Urinary bladder (tissue), 4 donors: ENCODE measurements around the gene NAXD. TPM values are rescaled to one million over a fixed set of nuclear protein-coding genes. Genes with fewer than 3 reads are reported as not detected.
"Not testable (repeated sequence)": the region's sequence is repeated elsewhere in the genome, so short reads cannot be mapped to it uniquely, and the experiment has no call there.

Source experiments
- DNase-seq: peaks from one replicate; pipeline ENCODE4 v3.0.0-alpha.2; 2015; ENCODE audit errors: extremely low spot score
- H3K27ac ChIP-seq: one replicate; pipeline ENCODE4 v1.5.1; 2013; ENCODE audit warnings: low read depth, mild to moderate bottlenecking, moderate library complexity
- H3K36me3 ChIP-seq: one replicate; pipeline ENCODE4 v1.6.1; 2013; ENCODE audit warnings: mild to moderate bottlenecking, moderate library complexity; ENCODE audit not compliant: insufficient read depth
- H3K4me1 ChIP-seq: one replicate; pipeline ENCODE4 v1.6.1; 2013; ENCODE audit warnings: mild to moderate bottlenecking, moderate library complexity; ENCODE audit not compliant: insufficient read depth
- H3K4me3 ChIP-seq: one replicate; pipeline ENCODE4 v1.5.1; 2013; ENCODE audit warnings: low read depth, low read length
- WGBS: extraction: QIAGEN DNeasy Blood & Tissue Kit; methylation state at CpG from one replicate; pipeline ENCODE4 v1.1.7; 2013; 5-methylcytosine and 5-hydroxymethylcytosine counted together
- polyA plus RNA-seq: library from polyadenylated mRNA; stranded (reverse); fragments of 200-250 nt; gene quantifications from one replicate; pipeline ENCODE4 v1.2.3, GENCODE V29; 2013
- total RNA-seq: library from RNA; depleted of rRNA; stranded (reverse); fragments of >200 nt; gene quantifications from one replicate; pipeline ENCODE4 v1.2.3, GENCODE V29; 2014
- donor health status: healthy with polysubstance abuse.
- donor health status: healthy.

NAXD gene
- total and polyA plus RNA-seq, 2 donors: 19.9 to 40.2 TPM

DNA sequence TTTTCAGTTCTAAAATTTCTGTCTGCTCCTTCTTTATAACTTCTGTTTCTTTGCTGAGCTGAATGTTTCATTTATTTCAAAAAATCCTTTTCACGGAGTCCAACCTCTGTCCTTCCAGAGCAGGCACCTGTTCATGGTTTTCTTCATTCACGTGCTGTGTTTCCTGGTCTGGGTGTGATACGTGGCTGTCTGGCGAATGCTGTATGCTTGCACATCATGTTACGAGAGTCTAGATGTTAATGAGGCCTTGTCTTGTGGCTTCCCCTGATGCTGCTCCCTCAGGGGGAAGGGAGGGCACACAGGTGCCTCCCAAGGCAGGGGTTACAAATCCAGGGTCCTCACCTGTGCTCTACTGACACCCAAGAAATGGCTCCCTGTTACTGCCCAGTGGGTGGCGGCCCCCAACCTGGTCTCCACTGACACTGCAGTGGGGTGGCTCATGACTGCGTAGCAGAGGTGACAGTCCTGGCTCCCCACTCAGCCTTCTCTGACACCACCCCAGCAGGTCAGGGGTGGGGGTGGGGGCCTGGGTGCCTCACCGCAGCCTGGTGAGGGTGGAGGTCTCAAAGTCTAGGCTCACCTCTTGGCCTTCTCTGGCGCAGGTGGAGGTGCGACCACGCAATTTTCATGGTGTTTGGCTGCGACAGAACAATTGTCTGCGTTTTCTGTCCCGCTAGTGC lies 33.7 kb upstream of the NAXD start:
- Histone ChIP-seq H3K4me3 (no peak overlapping the region), H3K4me1 (no peaks in the 10 kb centered on the region), H3K36me3 (no peaks in the 10 kb centered on the region), H3K27ac (no peak overlapping the region)
- no peak for DNase-seq
- WGBS: 89% methylated on average over 14 of the region's 14 CpGs

DNA sequence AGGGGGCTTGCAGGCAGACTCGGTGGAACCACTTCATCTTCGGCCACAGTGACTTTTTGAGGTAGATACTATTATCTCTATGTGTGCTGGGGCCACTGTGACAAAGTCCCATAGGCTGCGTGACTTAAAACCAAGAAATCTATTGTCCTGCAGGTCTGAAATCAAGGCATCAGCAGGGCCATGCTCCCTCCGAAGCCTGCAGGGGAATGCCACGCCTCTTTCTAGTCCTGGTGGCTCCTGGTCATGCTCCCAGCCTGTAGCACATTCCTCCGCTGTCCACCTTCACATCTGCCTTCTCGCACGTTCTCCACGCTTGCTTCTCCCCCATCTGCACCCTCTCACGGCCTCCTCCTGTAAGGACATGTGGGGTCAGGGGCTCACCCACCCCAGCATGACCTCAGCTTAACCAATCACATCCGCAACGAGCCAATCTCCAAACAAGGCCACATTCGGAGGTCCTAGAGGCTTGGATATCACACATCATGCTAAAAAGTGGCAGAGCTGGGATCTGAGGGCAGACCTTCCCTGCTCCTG lies 32.9 kb upstream of the NAXD start:
- no peak overlapping the region for H3K27ac ChIP-seq
- H3K36me3 ChIP-seq: no peaks in the 10 kb centered on the region
- no peaks in the 10 kb centered on the region for H3K4me1 ChIP-seq
- no peak for DNase-seq
- no peak overlapping the region for H3K4me3 ChIP-seq
- 89% methylated on average over 13 of the region's 13 CpGs for WGBS

DNA sequence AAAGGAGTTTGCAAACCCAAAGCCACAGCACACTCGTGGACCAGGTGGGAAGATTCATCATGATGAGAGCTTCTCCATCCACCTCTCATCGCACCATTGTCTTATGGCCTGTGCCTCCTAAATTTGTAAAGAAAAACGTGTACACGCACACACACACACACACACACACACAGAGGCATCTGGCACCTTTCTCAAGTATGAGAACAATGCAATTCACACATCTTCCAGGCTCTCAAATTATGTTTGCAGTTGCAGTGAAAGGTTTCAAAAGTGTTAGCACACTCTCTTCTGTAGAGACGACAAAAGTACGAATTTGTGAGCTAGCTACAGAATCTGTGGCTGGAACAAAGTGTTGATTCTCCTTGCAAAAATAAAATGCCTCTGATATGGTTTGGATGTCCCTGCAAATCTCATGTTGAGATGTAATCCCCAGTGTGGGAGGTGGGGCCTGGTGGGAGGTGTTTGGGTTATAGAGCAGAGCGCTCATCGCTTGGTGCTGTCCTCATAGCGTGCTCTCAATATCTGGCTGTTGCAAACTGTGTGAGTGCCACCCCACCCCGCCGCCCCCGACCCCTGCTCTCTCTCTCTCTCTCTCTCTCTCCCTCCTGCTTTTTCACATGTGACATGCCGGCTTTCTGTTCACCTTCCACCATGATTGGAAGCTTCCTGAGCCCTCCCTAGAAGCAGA lies 32.0 kb upstream of the NAXD start:
- Histone ChIP-seq H3K36me3 (no peaks in the 10 kb centered on the region), H3K27ac (no peak overlapping the region), H3K4me1 (no peaks in the 10 kb centered on the region), H3K4me3 (no peak overlapping the region)
- WGBS: 83% methylated on average over 13 of the region's 13 CpGs
- no peak for DNase-seq

DNA sequence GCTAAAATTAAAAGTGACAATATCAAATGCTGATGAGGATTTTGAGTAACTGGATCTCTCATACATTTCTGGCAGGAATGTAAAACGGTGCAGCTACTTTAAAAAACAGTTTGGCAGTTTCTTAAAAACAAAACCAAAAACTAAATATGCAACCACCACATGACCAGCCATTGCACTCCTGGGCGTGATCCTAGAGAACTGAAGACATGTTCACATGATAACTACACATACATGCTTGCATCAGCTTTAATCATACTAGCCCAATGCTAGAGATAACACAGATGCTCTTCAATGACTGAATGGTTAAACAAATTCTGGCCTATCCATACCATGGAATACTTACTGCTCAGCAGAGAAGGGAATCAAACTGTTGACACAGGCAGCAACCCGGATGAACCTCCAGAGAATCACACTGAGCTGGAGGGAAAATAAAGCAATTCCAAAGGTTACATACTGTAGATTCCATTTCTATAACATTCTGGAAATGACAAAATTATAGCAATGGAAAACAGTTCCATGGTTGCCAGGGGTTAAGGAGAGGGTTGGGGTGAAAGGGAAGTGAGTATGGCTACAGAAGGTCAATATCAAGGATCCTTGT lies 25.5 kb upstream of the NAXD start:
- 64% methylated on average over 3 of the region's 3 CpGs for WGBS
- Histone ChIP-seq H3K4me3 (no peak overlapping the region), H3K4me1 (no peaks in the 10 kb centered on the region), H3K27ac (no peak overlapping the region), H3K36me3 (no peaks in the 10 kb centered on the region)
- no peak for DNase-seq

DNA sequence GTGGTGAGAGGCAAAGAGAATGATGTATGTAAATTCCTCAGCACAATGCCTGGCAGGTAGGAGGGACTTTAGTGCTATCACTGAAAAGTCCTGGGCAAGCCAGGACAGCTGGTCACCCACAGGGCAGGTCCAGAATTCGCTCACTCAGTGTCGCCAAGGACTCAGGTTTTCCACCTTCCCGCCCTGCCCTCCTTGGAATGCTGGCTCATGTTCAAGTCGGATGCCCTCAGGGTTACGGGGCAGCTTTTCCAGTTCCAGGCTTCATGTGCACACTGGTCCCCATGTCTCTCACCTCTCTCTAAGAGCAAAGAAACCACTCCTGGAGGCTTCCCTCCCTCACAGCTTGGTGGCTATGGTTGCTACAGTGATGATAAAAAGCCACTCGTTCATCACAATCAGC lies 24.8 kb upstream of the NAXD start:
- no peak for DNase-seq
- WGBS: 77% methylated on average over 6 of the region's 6 CpGs

DNA sequence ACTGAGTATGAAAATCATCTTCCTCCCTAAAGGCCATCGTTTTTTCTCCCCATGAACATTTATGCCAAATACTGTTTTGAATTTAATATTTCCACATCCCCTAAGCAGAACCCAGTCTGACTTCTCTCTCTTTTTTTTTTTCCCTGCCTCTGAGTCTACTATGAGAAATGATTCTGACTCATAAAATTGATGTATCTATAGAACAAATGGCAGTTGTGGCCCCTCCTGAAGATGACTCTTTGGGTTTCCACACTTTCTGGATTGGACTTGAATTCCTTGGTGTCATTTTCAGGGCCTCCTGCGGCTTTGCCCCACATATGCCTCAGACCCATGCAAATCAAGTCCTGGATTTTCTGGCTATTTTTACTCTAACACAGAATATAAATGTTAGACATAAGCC lies 22.7 kb upstream of the NAXD start:
- WGBS: 80% methylated on average over 2 of the region's 2 CpGs
- DNase-seq: no peak
- H3K27ac ChIP-seq: no peak overlapping the region
- no peak overlapping the region for H3K4me3 ChIP-seq
- H3K4me1 ChIP-seq: no peaks in the 10 kb centered on the region
- no peaks in the 10 kb centered on the region for H3K36me3 ChIP-seq

More for the DNA sequence above, 24.8 kb upstream of the NAXD start:
- Histone ChIP-seq H3K27ac (no peak overlapping the region), H3K4me1 (no peaks in the 10 kb centered on the region), H3K36me3 (no peaks in the 10 kb centered on the region), H3K4me3 (no peak overlapping the region)

DNA sequence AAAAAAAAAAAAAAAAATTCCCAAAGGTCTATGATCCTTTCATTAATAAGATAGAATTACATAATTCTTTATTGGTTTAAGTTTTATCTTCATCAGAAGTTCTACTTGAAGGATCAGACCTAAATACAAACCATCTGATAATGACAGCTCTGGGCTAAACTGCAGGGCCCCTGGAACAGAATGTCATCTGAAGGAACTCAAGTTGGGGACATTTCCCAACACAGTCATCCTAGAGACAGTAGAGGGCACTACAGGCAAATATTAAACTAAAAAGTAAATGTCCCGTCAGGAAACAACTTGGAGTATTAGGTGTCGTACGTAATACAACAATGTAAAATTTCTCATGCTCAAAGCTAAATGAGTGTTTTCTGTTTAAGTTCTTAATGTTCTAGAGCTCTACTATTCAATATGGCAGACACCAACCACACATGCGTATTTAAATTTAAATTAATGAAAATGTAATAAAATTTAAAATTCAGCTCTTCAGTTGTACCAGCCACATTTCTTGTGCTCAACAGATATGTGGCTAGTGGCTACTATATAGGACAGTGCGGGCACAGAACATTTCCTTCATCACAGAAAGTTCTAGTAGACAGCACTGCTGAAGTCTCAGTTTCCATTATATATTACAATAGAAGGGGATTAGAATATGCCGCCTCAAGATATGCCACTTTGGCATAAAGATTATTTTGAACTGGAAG lies 21.8 kb upstream of the NAXD start:
- H3K4me3 ChIP-seq: no peak overlapping the region
- DNase-seq: no peak
- WGBS: 45% methylated on average over 6 of the region's 6 CpGs
- H3K27ac ChIP-seq: no peak overlapping the region
- no peaks in the 10 kb centered on the region for H3K36me3 ChIP-seq
- no peaks in the 10 kb centered on the region for H3K4me1 ChIP-seq

DNA sequence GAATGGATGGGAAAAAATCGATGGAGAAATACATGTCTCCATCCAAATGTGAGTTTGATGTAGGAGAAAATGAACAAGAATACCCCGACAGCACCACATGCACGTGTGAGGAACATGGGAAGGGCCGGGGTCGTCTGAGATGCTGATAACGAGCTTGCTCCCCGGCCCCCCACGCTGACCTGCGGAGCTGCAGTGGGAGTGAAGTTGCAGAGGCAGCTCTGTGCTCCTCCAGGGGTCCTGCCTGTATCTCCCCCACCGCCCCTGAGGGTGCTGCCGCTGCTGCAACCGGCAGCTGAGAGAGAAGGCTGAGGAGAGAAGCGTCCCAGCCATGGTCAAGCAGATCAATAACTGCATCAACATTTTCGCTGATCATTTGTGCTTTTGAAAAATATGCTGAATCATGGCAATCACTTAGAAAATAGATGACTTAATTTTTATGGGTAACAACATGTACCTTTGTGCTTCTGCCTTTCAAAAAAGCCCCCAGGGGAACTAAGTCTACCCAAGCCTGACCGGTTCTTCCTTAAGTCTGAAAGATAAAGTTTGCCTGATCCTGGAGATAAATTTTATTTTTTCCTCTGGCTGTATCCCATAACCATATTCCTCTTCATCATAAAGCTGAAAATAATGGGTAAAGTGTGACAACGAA lies 18.2 kb upstream of the NAXD start:
- 67% methylated on average over 16 of the region's 16 CpGs for WGBS
- H3K27ac ChIP-seq: no peak overlapping the region
- H3K4me3 ChIP-seq: no peak overlapping the region
- H3K4me1 ChIP-seq: no peaks in the 10 kb centered on the region
- no peaks in the 10 kb centered on the region for H3K36me3 ChIP-seq
- no peak for DNase-seq

DNA sequence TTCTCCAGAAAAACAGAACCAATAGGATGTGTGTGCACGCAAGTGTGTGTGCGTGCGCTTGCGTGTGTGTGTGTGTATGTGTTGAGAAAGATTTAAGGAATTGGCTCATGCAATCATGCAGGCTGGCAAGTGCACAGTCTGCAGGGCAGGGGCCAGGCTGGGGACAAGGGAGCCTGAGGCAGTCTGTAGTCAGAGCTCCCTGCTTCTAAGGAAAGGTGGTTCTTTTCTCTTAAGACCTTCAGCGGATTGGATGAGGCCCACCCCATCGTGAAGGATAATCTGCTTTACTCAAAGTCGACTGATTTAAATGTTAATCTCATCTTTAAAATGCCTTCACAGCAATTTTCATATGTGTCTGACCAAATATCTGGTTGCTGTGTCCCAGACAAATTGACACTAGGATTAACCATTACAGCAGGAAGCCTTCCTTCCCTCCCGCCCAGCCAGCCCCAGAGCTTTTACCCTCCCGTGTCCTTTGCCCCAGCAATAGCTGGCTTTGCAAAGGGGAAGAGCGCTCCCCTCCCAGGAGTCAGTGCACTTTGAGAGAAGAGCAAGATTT lies 15.0 kb upstream of the NAXD start:
- WGBS: 73% methylated on average over 10 of the region's 10 CpGs
- no peaks in the 10 kb centered on the region for H3K4me1 ChIP-seq

DNA sequence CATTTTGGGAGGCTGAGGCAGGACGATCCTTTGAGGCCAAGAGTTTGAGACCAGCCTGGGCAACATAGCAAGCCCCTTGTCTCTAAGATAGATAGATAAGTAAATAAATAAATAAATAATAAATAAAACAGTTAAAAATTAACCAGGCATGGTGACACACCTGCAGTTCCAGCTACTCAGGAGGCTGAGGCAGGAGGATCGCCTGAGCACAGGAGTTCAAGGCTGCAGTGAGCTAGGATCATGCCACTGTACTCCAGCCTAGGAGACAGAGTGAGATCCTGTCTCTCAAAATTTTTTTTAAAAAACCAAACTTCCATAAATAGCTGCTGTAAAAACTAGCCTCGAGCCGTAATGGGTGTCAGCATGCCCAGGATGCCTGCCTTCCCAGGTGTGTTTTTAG lies 14.4 kb upstream of the NAXD start:
- Histone ChIP-seq H3K4me3 (no peak overlapping the region), H3K4me1 (no peaks in the 10 kb centered on the region), H3K36me3 (no peaks in the 10 kb centered on the region), H3K27ac (no peak overlapping the region)
- 89% methylated on average over 4 of the region's 4 CpGs for WGBS
- DNase-seq: no peak

More for the DNA sequence above, 15.0 kb upstream of the NAXD start:
- DNase-seq: no peak
- Histone ChIP-seq H3K36me3 (no peaks in the 10 kb centered on the region), H3K27ac (no peak overlapping the region), H3K4me3 (no peak overlapping the region)

DNA sequence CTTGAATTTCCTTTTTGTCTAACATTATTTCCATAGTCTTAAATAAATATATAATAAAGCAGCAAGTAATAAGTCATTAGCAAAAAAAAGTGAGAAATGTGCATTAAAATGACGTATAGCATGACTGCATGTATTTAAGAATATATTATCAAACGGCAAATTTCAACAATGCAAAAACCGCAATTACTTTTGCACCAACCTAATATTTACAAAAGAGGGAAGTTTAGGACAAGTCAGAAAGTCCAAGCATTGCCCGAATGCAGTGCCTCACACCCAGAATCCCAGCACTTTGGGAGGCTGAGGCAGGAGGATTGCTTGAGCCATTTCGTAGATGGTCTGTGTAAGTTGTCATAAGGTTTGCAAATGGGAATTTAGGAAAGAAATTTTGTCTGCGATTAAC lies 10.2 kb upstream of the NAXD start:
- DNase-seq: no peak
- H3K36me3 ChIP-seq: no peaks in the 10 kb centered on the region
- no peak overlapping the region for H3K27ac ChIP-seq
- 95% methylated on average over 6 of the region's 6 CpGs for WGBS
- H3K4me1 ChIP-seq: no peaks in the 10 kb centered on the region
- H3K4me3 ChIP-seq: no peak overlapping the region

DNA sequence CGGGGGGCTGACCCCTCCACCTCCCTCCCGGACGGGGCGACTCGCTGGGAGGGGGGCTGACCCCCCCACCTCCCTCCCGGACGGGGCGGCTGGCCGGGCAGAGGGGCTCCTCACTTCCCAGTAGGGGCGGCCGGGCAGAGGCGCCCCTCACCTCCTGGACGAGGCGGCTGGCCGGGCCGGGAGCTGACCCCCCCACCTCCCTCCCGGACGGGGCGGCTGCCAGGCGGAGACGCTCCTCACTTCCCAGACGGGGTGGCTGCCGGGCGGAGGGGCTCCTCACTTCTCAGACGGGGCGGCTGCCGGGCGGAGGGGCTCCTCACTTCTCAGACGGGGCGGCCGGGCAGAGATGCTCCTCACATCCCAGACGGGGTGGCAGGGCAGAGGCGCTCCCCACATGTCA lies 9.1 kb upstream of the NAXD start:
- H3K36me3 ChIP-seq, H3K4me1 ChIP-seq, H3K4me3 ChIP-seq, DNase-seq, H3K27ac ChIP-seq: not testable (repeated sequence)
- 94% methylated on average over 27 of the region's 33 CpGs for WGBS

DNA sequence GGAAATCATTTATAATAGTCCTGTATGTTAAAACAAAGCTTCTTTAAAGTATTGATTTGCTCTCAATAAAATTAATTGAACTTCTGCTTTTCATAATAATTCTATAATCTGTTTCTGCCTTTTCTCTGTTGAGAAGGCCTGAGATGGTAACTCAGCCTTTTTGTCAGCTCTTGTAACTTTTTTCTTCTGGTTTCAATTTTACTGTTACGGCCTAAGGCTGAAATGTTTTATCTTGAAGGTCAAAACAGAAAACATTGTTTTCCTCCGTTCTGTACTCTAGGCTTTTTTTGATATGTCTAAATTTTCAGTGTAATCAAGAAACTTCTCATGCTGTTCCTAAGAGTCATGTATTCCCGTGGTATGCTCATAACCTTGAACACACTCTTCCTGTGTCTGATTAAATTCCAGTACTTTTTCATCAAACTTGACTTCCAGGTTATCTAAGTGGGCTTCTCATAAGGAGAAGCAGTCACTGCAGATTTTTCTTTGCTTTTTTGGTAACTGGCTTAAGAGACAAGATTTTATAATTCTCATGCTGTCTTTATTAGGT lies 7.6 kb upstream of the NAXD start:
- Histone ChIP-seq H3K4me3 (no peak overlapping the region), H3K4me1 (no peaks in the 10 kb centered on the region), H3K27ac (no peak overlapping the region), H3K36me3 (no peaks in the 10 kb centered on the region)
- 71% methylated on average over 3 of the region's 3 CpGs for WGBS
- no peak for DNase-seq
